ENCODE data around the gene TUBGCP6.

DNA sequence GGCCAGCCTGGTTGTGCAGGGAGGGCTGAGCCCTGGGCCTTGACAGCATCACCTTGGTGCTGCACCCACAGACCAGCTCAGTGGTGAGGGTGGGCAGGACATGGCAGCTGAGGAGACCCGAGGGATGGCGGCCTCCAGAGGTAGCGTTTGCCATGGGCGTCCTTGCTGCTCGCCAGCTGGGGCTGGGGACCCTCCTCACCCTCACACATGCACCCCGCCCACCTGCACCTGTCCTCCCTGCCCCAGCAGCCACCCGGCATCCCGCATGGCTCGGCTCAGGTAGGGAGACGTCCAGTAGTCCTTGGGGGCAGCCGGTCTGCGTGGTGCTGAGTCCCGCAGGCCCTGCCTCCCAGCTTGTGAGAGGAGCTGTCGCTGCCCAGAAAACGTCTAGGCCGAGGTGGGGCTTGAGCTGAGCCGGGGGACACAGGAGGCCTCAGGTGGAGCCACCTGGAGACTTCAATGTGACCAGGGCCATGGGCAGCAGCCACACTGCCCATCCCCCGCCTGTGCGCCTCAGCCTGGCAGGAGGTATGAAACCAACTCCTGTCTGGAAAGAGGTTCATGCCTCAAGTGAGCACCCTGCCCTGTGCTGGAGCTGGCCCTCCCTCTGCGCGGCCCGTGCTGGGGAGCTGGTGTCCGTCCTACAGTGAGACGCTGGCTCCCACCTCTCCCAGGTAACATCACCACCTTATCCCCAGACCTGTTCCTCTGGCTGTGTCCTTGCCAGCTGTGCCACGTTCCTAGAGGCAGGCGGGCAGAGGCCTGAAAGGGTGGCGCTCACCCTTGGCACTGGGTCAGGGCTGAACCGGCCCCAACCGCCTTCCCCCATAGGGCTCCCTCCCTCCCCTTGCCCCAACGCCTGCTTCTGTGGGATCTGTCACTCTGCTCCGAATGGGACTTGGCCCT is 62.4 kb downstream of the TUBGCP6 start:
- TF ChIP-seq GATA2 (IDR thresholded peaks at IDR 0.05; ENCODE audit: insufficient read depth, insufficient read length, low read depth, low read length) (no peak), POLR2A (IDR thresholded peaks at IDR 0.05; ENCODE audit: low read depth, low read length) (no peak), POLR2AphosphoS5 (IDR thresholded peaks at IDR 0.05; ENCODE audit: insufficient read depth, low read depth, low read length) (no peak)

All from endothelial cell of umbilical vein (primary cell).